ENCODE measurements around the gene SEH1L.

The SEH1L gene

GRCh38 chr18:12990967-12991820 is 43.4 kb downstream of the SEH1L start, which contains the start of gene CEP192 (continued):
- TF ChIP-seq, protein P1, sequence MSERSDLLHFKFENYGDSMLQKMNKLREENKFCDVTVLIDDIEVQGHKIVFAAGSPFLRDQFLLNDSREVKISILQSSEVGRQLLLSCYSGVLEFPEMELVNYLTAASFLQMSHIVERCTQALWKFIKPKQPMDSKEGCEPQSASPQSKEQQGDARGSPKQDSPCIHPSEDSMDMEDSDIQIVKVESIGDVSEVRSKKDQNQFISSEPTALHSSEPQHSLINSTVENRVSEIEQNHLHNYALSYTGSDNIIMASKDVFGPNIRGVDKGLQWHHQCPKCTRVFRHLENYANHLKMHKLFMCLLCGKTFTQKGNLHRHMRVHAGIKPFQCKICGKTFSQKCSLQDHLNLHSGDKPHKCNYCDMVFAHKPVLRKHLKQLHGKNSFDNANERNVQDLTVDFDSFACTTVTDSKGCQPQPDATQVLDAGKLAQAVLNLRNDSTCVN (tag by site-specific recombination; optimal IDR thresholded peaks at IDR 0.05) = peak; percentile 100
- TF ChIP-seq, protein P2, sequence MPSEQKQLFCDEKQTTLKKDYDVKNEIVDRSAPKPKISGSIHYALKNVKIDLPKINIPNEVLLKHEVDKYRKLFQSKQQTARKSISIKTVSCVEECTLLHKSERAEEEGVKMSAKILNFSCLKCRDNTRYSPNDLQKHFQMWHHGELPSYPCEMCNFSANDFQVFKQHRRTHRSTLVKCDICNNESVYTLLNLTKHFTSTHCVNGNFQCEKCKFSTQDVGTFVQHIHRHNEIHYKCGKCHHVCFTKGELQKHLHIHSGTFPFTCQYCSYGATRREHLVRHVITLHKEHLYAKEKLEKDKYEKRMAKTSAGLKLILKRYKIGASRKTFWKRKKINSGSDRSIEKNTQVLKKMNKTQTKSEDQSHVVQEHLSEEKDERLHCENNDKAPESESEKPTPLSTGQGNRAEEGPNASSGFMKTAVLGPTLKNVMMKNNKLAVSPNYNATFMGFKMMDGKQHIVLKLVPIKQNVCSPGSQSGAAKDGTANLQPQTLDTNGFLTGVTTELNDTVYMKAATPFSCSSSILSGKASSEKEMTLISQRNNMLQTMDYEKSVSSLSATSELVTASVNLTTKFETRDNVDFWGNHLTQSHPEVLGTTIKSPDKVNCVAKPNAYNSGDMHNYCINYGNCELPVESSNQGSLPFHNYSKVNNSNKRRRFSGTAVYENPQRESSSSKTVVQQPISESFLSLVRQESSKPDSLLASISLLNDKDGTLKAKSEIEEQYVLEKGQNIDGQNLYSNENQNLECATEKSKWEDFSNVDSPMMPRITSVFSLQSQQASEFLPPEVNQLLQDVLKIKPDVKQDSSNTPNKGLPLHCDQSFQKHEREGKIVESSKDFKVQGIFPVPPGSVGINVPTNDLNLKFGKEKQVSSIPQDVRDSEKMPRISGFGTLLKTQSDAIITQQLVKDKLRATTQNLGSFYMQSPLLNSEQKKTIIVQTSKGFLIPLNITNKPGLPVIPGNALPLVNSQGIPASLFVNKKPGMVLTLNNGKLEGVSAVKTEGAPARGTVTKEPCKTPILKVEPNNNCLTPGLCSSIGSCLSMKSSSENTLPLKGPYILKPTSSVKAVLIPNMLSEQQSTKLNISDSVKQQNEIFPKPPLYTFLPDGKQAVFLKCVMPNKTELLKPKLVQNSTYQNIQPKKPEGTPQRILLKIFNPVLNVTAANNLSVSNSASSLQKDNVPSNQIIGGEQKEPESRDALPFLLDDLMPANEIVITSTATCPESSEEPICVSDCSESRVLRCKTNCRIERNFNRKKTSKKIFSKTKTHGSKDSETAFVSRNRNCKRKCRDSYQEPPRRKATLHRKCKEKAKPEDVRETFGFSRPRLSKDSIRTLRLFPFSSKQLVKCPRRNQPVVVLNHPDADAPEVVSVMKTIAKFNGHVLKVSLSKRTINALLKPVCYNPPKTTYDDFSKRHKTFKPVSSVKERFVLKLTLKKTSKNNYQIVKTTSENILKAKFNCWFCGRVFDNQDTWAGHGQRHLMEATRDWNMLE (tag by site-specific recombination; conservative IDR thresholded peaks at IDR 0.05; ENCODE audit: low read depth) = 0 out of 2 replicates have a peak, but pooled peaks have one; percentile 21
- TF ChIP-seq ZNF621 (tag by site-specific recombination; IDR thresholded peaks at IDR 0.05) (no peak), ZNF629 (tag by site-specific recombination; IDR thresholded peaks at IDR 0.05) (no peak), ZNF239 (tag by site-specific recombination; IDR thresholded peaks at IDR 0.05) (0 out of 2 replicates have a peak, but pooled peaks have one; percentile 48), GLIS2 (tag by site-specific recombination; IDR thresholded peaks at IDR 0.05) (peak; percentile 95), RBAK (tag by site-specific recombination; IDR thresholded peaks at IDR 0.05) (no peak), HIC1 (tag by site-specific recombination; IDR thresholded peaks at IDR 0.05) (no peak), BCL6B (tag by site-specific recombination; IDR thresholded peaks at IDR 0.05) (no peak), ZNF394 (tag by site-specific recombination; IDR thresholded peaks at IDR 0.05; ENCODE audit: borderline replicate concordance) (peak; percentile 19; the same call in 1 of the 2 replicates), ZNF837 (tag by site-specific recombination; IDR thresholded peaks at IDR 0.05) (no peak), ZNF660 (tag by site-specific recombination; IDR thresholded peaks at IDR 0.05) (peak; percentile 50; the same call in 1 of the 2 replicates), ZNF214 (tag by site-specific recombination; IDR thresholded peaks at IDR 0.05; ENCODE audit: borderline replicate concordance) (no peak), ZNF324 (tag by site-specific recombination; IDR thresholded peaks at IDR 0.05) (no peak), ZNF366 (tag by site-specific recombination; conservative IDR thresholded peaks at IDR 0.05) (peak; percentile 60; the same call in 1 of the 2 replicates), ZNF707 (tag by site-specific recombination; IDR thresholded peaks at IDR 0.05) (no peak), ZNF138 (tag by site-specific recombination; IDR thresholded peaks at IDR 0.05; ENCODE audit: borderline replicate concordance) (no peak), ZBTB6 (tag by site-specific recombination; IDR thresholded peaks at IDR 0.05) (peak; percentile 60; the same call in 1 of the 2 replicates), ZNF76 (tag by site-specific recombination; IDR thresholded peaks at IDR 0.05; ENCODE audit: borderline replicate concordance, low read depth) (peak; percentile 45; the same call in 1 of the 2 replicates), ZNF221 (tag by site-specific recombination; IDR thresholded peaks at IDR 0.05; ENCODE audit: borderline replicate concordance) (no peak), ZNF785 (tag by site-specific recombination; IDR thresholded peaks at IDR 0.05) (0 out of 2 replicates have a peak, but pooled peaks have one; percentile 22), ZNF169 (tag by site-specific recombination; IDR thresholded peaks at IDR 0.05) (no peak), ZNF121 (tag by site-specific recombination; IDR thresholded peaks at IDR 0.05) (no peak), GLI2 (tag by site-specific recombination; IDR thresholded peaks at IDR 0.05; ENCODE audit: borderline replicate concordance, low read depth) (no peak)
- TF ChIP-seq, protein P3, sequence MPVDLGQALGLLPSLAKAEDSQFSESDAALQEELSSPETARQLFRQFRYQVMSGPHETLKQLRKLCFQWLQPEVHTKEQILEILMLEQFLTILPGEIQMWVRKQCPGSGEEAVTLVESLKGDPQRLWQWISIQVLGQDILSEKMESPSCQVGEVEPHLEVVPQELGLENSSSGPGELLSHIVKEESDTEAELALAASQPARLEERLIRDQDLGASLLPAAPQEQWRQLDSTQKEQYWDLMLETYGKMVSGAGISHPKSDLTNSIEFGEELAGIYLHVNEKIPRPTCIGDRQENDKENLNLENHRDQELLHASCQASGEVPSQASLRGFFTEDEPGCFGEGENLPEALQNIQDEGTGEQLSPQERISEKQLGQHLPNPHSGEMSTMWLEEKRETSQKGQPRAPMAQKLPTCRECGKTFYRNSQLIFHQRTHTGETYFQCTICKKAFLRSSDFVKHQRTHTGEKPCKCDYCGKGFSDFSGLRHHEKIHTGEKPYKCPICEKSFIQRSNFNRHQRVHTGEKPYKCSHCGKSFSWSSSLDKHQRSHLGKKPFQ (tag by site-specific recombination; IDR thresholded peaks at IDR 0.05) = no peak

Data from HEK293 (cell line).